Bronchial epithelial cell (primary cell): ENCODE measurements around the gene TACR1. TPM values are rescaled to one million over a fixed set of nuclear protein-coding genes. Genes with fewer than 3 reads are reported as not detected.

Experiments used
- DNase-seq: peaks from one replicate; pipeline ENCODE4 v3.0.0-alpha.2; 2010; ENCODE audit warnings: low read depth
- FAIRE-seq: peaks from 2 replicates; lab custom pipeline; 2011; peaks lifted over from hg19 to GRCh38; lab: Jason Lieb, UNC
- H3K27me3 ChIP-seq: 2 replicates; pipeline ENCODE4 v1.5.1; 2011; ENCODE audit warnings: low read length; ENCODE audit not compliant: control insufficient read depth, insufficient read depth
- H3K36me3 ChIP-seq: 2 replicates; pipeline ENCODE4 v1.5.1; 2011; ENCODE audit warnings: low read length; ENCODE audit not compliant: control insufficient read depth, insufficient read depth
- H3K4me3 ChIP-seq: 2 replicates; pipeline ENCODE4 v1.5.1; 2011; ENCODE audit warnings: mild to moderate bottlenecking, low read depth, low read length, control low read depth
- CTCF ChIP-seq: IDR thresholded peaks from 2 replicates; pipeline ENCODE4 v1.5.1; 2011; ENCODE audit warnings: mild to moderate bottlenecking, moderate library complexity, low read length, control low read depth, inconsistent platforms; ENCODE audit not compliant: insufficient read depth, severe bottlenecking
- total RNA-seq: library from RNA; depleted of rRNA; stranded (reverse); fragments of >200 nt; gene quantifications from 2 replicates; pipeline ENCODE4 v1.2.1, GENCODE V29; 2014

Gene TACR1
- total RNA-seq, 1 donor from 2014 or later: not detected

- no peak for TF ChIP-seq CTCF
- FAIRE-seq: no peak
These were observed 108.4 kb downstream of the TACR1 start for GRCh38 chr2:75090770-75091515.

GRCh38 chr2:75089471-75089870 lies 109.8 kb downstream of the TACR1 start:
- TF ChIP-seq CTCF: no peak
- FAIRE-seq (no peak), DNase-seq (no peak)
- H3K36me3 ChIP-seq: no peaks in the 10 kb centered on the region
- H3K4me3 ChIP-seq: no peak overlapping the region
- H3K27me3 ChIP-seq: no peaks in the 10 kb centered on the region

More at GRCh38 chr2:75090770-75091515, 108.4 kb downstream of the TACR1 start:
- H3K36me3 ChIP-seq: no peaks in the 10 kb centered on the region
- no peaks in the 10 kb centered on the region for H3K27me3 ChIP-seq
- H3K4me3 ChIP-seq: no peak overlapping the region
- DNase-seq: no peak

- Histone ChIP-seq H3K4me3 (no peak overlapping the region), H3K27me3 (no peaks in the 10 kb centered on the region), H3K36me3 (no peaks in the 10 kb centered on the region)
- TF ChIP-seq CTCF: no peak
- DNase-seq (no peak), FAIRE-seq (no peak)
These were observed 110.5 kb downstream of the TACR1 start for GRCh38 chr2:75088791-75089190.

- Histone ChIP-seq H3K27me3 (no peaks in the 10 kb centered on the region), H3K4me3 (no peak overlapping the region), H3K36me3 (no peaks in the 10 kb centered on the region)
- TF ChIP-seq CTCF: no peak
- DNase-seq: no peak
- no peak for FAIRE-seq
These were observed 111.6 kb downstream of the TACR1 start for GRCh38 chr2:75087736-75088135.

GRCh38 chr2:75079575-75079974 lies 119.7 kb downstream of the TACR1 start:
- Histone ChIP-seq H3K36me3 (no peaks in the 10 kb centered on the region), H3K4me3 (no peak overlapping the region), H3K27me3 (no peaks in the 10 kb centered on the region)
- FAIRE-seq (no peak), DNase-seq (no peak)
- TF ChIP-seq CTCF: no peak

- DNase-seq (no peak), FAIRE-seq (no peak)
- H3K36me3 ChIP-seq: no peaks in the 10 kb centered on the region
- no peak overlapping the region for H3K4me3 ChIP-seq
- H3K27me3 ChIP-seq: no peaks in the 10 kb centered on the region
- no peak for TF ChIP-seq CTCF
These were observed 121.4 kb downstream of the TACR1 start for GRCh38 chr2:75077909-75078308.
